GM12872 (cell line): ENCODE data around the gene HMCN2.

Source experiments
- CTCF ChIP-seq: IDR thresholded peaks from 3 replicates; pipeline ENCODE4 v1.5.1; 2011; ENCODE audit warnings: low read depth, mild to moderate bottlenecking, low read length, moderate library complexity; ENCODE audit not compliant: insufficient read depth

HMCN2 gene

GRCh38 chr9:130466537-130467217 lies 201.1 kb downstream of the HMCN2 start:
- TF ChIP-seq CTCF, result no peak

- TF ChIP-seq CTCF, result no peak
Observed at GRCh38 chr9:130467316-130467715, 201.8 kb downstream of the HMCN2 start.

GRCh38 chr9:130468566-130468965 lies 203.0 kb downstream of the HMCN2 start:
- TF ChIP-seq CTCF, result no peak

- no peak for TF ChIP-seq CTCF
Observed at GRCh38 chr9:130470269-130470668, 204.7 kb downstream of the HMCN2 start.

GRCh38 chr9:130470950-130471349 lies 205.4 kb downstream of the HMCN2 start:
- no peak for TF ChIP-seq CTCF

- TF ChIP-seq CTCF, result no peak
Observed at GRCh38 chr9:130471411-130472183, 206.0 kb downstream of the HMCN2 start.

- no peak for TF ChIP-seq CTCF
Observed at GRCh38 chr9:130472184-130472705, 206.7 kb downstream of the HMCN2 start.
